ENCODE measurements around the gene EPO. TPM values are rescaled to one million over a fixed set of nuclear protein-coding genes. Genes with fewer than 3 reads are reported as not detected.
"Not testable (repeated sequence)": the region's sequence is repeated elsewhere in the genome, so short reads cannot be mapped to it uniquely, and the experiment has no call there.

Gene EPO
- total and polyA plus RNA-seq, 9 donors, result 0.05 to 0.25 (median 0.20) TPM; not detected in 6

GRCh38 chr7:100711369-100711768, 8.9 kb upstream of the EPO start:
- no peak overlapping the region for H3K27ac ChIP-seq
- H3K4me1 ChIP-seq (ENCODE audit: insufficient read depth), result peaks cover 7% of the 10 kb centered on the region
- intact Hi-C loops (cut with DNase I), result no loop called here
- no peaks in the 10 kb centered on the region for H3K9me3 ChIP-seq
- H3K4me3 ChIP-seq, result no peak overlapping the region
- 31 to 58% (median 33%) methylated on average over 11 of the region's 11 CpGs for WGBS, 3 donors
- TF ChIP-seq POLR2A (IDR thresholded peaks at IDR 0.05), result no peak
- no peak for TF ChIP-seq CTCF (IDR thresholded peaks at IDR 0.05)
- no peak for TF ChIP-seq EP300 (IDR thresholded peaks at IDR 0.05)
- no peaks in the 10 kb centered on the region for H3K27me3 ChIP-seq
- peak in 1 of 5 donors; percentile 44 for DNase-seq
- H3K36me3 ChIP-seq, result no peaks in the 10 kb centered on the region

DNA sequence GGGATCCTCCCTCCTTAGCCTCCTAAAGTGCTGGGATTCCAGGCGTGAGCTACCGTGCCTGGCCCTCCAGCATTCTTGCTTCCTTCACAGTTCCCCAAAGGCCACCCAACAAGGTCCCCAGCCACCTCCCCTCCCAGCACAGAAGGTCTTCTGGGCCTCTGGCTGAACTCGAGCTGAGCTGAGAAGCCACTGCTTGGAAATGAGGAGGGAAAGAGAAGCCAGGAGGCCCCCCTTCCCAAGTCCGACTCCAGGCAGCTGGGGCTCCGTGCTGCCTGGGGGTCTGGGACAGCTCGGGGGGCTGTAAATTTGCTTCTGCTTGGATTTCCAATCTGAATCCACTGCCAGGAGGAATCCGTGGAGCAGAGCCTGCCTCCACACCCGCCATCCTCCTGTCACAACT, 5.5 kb upstream of the EPO start:
- Histone ChIP-seq H3K4me3 (no peak overlapping the region), H3K36me3 (no peaks in the 10 kb centered on the region), H3K9me3 (no peaks in the 10 kb centered on the region), H3K4me1 (ENCODE audit: insufficient read depth) (no peaks in the 10 kb centered on the region), H3K27ac (no peak overlapping the region), H3K27me3 (no peaks in the 10 kb centered on the region)
- intact Hi-C loops (cut with DNase I), result no loop called here
- DNase-seq, result no peak
- 52 to 63% (median 60%) methylated on average over 8 of the region's 8 CpGs for WGBS, 3 donors
- TF ChIP-seq POLR2A (IDR thresholded peaks at IDR 0.05), result no peak
- no peak for TF ChIP-seq CTCF (IDR thresholded peaks at IDR 0.05)
- no peak for TF ChIP-seq EP300 (IDR thresholded peaks at IDR 0.05)

DNA sequence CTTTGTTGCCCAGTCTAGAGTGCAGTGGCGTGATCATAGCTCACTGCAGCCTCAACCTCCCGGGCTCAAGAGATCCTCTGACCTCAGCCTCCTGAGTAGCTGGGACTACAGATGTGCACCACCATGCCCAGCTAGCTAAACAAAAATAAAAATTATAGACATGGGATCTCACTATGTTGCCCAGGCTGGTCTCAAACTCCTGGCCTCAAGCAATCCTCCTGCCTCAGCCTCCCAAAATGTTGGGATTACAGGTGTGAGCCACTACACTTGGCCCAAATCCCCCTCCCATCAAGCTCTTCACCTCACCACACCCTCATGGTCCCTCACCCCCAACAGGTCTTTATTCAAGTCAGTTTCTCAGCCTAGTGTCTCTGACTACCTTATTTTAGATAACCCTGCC, 3.2 kb upstream of the EPO start:
- intact Hi-C loops (cut with DNase I); H3K27ac ChIP-seq; H3K9me3 ChIP-seq; H3K36me3 ChIP-seq; H3K4me3 ChIP-seq; DNase-seq; H3K27me3 ChIP-seq; H3K4me1 ChIP-seq (ENCODE audit: insufficient read depth): not testable (repeated sequence)
- 90 to 96% (median 93%) methylated on average over 2 of the region's 2 CpGs for WGBS, 3 donors

DNA sequence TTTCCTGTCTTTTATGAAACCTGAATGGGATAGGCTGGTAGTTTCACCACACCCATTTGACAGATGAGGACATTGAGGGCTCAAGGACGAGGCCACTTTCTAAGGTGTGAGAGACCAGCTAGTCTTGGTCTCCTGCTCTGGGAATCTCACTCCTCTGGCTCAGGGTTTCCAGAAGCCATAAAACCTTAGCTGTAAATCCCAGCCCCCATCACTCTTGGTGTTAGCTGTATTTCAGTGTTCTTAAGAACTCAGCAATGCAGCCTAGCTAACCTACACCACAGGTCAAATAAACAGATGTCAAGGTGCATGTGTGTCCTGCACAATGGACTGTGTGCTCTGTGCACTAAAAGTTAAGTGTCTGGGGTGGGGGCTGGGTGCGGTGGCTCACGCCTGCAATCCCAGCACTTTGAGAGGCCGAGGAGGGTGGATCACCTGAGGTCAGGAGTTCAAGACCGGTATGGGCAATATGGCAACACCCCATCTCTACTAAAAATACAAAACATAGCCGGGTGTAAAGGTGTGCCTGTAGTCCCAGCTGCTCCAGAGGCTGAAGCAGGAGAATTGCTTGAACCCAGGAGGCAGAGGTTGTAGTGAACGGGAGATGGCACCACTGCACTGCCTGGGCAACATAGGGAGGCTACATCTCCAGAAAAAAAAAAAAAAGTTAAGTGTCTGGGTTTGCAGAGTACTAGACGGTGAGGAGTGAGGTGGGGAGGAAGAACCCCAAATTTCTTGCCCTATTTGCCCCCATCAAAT, 567 bp upstream of the EPO start:
- no peak for DNase-seq
- H3K4me3 ChIP-seq, result no peak overlapping the region
- H3K9me3 ChIP-seq, result no peaks in the 10 kb centered on the region
- H3K4me1 ChIP-seq (ENCODE audit: insufficient read depth), result peaks cover 2% of the 10 kb centered on the region
- 35 to 47% (median 40%) methylated on average over 8 of the region's 8 CpGs for WGBS, 3 donors
- intact Hi-C loops (cut with DNase I), result loop anchor here in 2 of 4 donors (10.0 kb wide), 1 partner anchor 255 kb away; the partner anchor contains the start of gene SPACDR (in 2 of the 2)
- H3K27ac ChIP-seq, result no peak overlapping the region
- TF ChIP-seq POLR2A (IDR thresholded peaks at IDR 0.05) (no peak), EP300 (IDR thresholded peaks at IDR 0.05) (no peak), CTCF (IDR thresholded peaks at IDR 0.05) (no peak)
- H3K27me3 ChIP-seq, result no peaks in the 10 kb centered on the region
- H3K36me3 ChIP-seq, result no peaks in the 10 kb centered on the region
